HG03457 (cell line): ENCODE measurements around the gene HSD17B8.

Source experiments
- ATAC-seq: cut with Tn5 transposase; IDR thresholded peaks from one replicate; pipeline ENCODE4 v1.9.1; 2021; ENCODE audit warnings: moderate number of reproducible peaks; ENCODE audit not compliant: unreplicated experiment

HSD17B8 gene

GRCh38 chr6:33171016-33171879 is 33.2 kb upstream of the HSD17B8 start:
- no peak for ATAC-seq

GRCh38 chr6:33171880-33172687 is 32.4 kb upstream of the HSD17B8 start:
- ATAC-seq, result no peak

GRCh38 chr6:33172688-33173534 is 31.5 kb upstream of the HSD17B8 start:
- ATAC-seq, result no peak

GRCh38 chr6:33173535-33174180 is 30.8 kb upstream of the HSD17B8 start:
- no peak for ATAC-seq

- no peak for ATAC-seq
Measured at GRCh38 chr6:33174784-33175183, 29.7 kb upstream of the HSD17B8 start.

- no peak for ATAC-seq
Measured at GRCh38 chr6:33175436-33176069, 28.9 kb upstream of the HSD17B8 start.

GRCh38 chr6:33176906-33177305 is 27.5 kb upstream of the HSD17B8 start:
- ATAC-seq, result no peak

- ATAC-seq, result no peak
Measured at GRCh38 chr6:33177552-33178446, 26.7 kb upstream of the HSD17B8 start.

GRCh38 chr6:33178755-33179475 is 25.5 kb upstream of the HSD17B8 start:
- no peak for ATAC-seq

- ATAC-seq, result no peak
Measured at GRCh38 chr6:33181141-33181540, 23.3 kb upstream of the HSD17B8 start.

GRCh38 chr6:33183071-33183683 is 21.3 kb upstream of the HSD17B8 start:
- ATAC-seq, result no peak

- no peak for ATAC-seq
Measured at GRCh38 chr6:33185190-33185589, 19.3 kb upstream of the HSD17B8 start.

- no peak for ATAC-seq
Measured at GRCh38 chr6:33185654-33186187, 18.7 kb upstream of the HSD17B8 start.

GRCh38 chr6:33187809-33188208 is 16.6 kb upstream of the HSD17B8 start:
- ATAC-seq, result no peak

GRCh38 chr6:33189164-33189563 is 15.3 kb upstream of the HSD17B8 start:
- no peak for ATAC-seq

- no peak for ATAC-seq
Measured at GRCh38 chr6:33189625-33190448, 14.6 kb upstream of the HSD17B8 start.
